ENCODE data around the gene TBPL2.
"Not testable (repeated sequence)": the region's sequence is repeated elsewhere in the genome, so short reads cannot be mapped to it uniquely, and the experiment has no call there.

TBPL2 gene

GRCh38 chr14:55387121-55387520, 53.3 kb downstream of the TBPL2 start:
- no peak for TF ChIP-seq CTCF (IDR thresholded peaks at IDR 0.05)
- Histone ChIP-seq H3K4me1 (no peaks in the 10 kb centered on the region), H2AFZ (no peak overlapping the region), H3K4me3 (ENCODE audit: low read depth, low read length) (no peak overlapping the region), H3K9me3 (ENCODE audit: control insufficient read depth, low read length) (no peaks in the 10 kb centered on the region), H3K27ac (no peak overlapping the region), H3K27me3 (ENCODE audit: control insufficient read depth, insufficient read depth, low read length) (no peaks in the 10 kb centered on the region), H3K4me2 (ENCODE audit: low read length) (no peak overlapping the region), H3K36me3 (ENCODE audit: control insufficient read depth, insufficient read depth, low read length) (no peaks in the 10 kb centered on the region), H3K79me2 (peaks cover 2% of the 10 kb centered on the region), H3K9ac (no peak overlapping the region)

DNA sequence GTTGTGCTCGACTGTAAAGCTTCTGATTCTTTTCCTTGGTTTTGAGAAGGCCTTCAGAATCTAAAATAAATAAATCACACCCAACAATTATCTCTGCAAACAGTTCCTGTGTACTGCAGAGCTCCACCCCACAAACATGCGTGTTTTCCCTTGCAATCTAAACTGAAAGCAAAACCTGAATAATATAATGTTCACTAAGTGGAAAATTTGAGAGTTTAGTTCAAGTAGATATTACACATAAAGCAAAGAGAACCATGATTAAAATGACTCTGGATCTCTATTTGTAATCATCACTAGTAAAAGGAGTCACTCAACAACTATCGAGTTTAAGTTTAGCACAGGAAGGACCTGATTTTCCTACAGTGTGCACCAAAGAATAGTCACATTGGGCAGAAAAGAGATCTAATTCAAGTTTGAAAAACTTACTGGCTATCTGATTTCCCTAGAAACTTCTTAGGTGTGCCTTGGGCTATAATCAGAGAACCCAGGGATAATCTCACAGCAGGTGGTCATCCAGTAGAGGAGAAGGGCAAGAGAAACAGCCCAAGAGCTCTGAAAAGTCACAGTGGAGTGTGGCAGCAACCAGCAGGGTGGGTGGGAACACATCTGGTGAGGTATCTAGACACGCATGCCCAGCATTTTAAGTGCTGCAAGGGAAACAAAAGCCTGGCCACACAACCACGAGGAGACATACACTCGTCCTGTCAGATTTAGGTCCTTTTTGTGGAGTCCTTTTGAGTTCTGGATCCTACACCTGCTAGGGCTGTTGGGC, 54.2 kb downstream of the TBPL2 start:
- Histone ChIP-seq H3K9ac (no peak overlapping the region), H3K4me3 (ENCODE audit: low read depth, low read length) (no peak overlapping the region), H3K36me3 (ENCODE audit: control insufficient read depth, insufficient read depth, low read length) (no peaks in the 10 kb centered on the region), H3K9me3 (ENCODE audit: control insufficient read depth, low read length) (no peaks in the 10 kb centered on the region), H3K27me3 (ENCODE audit: control insufficient read depth, insufficient read depth, low read length) (no peaks in the 10 kb centered on the region), H3K79me2 (no peaks in the 10 kb centered on the region), H3K27ac (no peak overlapping the region), H3K4me2 (ENCODE audit: low read length) (no peak overlapping the region), H2AFZ (no peak overlapping the region), H3K4me1 (no peaks in the 10 kb centered on the region)
- no peak for TF ChIP-seq CTCF (IDR thresholded peaks at IDR 0.05)

- Histone ChIP-seq H3K27me3 (ENCODE audit: control insufficient read depth, insufficient read depth, low read length) (no peaks in the 10 kb centered on the region), H3K4me2 (ENCODE audit: low read length) (no peak overlapping the region), H3K27ac (no peak overlapping the region), H3K9ac (no peak overlapping the region), H3K4me3 (ENCODE audit: low read depth, low read length) (no peak overlapping the region), H3K9me3 (ENCODE audit: control insufficient read depth, low read length) (no peaks in the 10 kb centered on the region), H2AFZ (no peak overlapping the region), H3K4me1 (no peaks in the 10 kb centered on the region), H3K36me3 (ENCODE audit: control insufficient read depth, insufficient read depth, low read length) (no peaks in the 10 kb centered on the region), H3K79me2 (no peaks in the 10 kb centered on the region)
- TF ChIP-seq CTCF (IDR thresholded peaks at IDR 0.05), result no peak
Measured at GRCh38 chr14:55384536-55384935, 55.9 kb downstream of the TBPL2 start.

GRCh38 chr14:55383541-55384140, 56.8 kb downstream of the TBPL2 start:
- Histone ChIP-seq H3K9ac (no peak overlapping the region), H3K4me3 (ENCODE audit: low read depth, low read length) (no peak overlapping the region), H3K36me3 (ENCODE audit: control insufficient read depth, insufficient read depth, low read length) (no peaks in the 10 kb centered on the region), H3K4me1 (no peaks in the 10 kb centered on the region), H3K4me2 (ENCODE audit: low read length) (no peak overlapping the region), H3K27ac (no peak overlapping the region), H2AFZ (no peak overlapping the region), H3K27me3 (ENCODE audit: control insufficient read depth, insufficient read depth, low read length) (no peaks in the 10 kb centered on the region), H3K9me3 (ENCODE audit: control insufficient read depth, low read length) (no peaks in the 10 kb centered on the region), H3K79me2 (no peaks in the 10 kb centered on the region)
- no peak for TF ChIP-seq CTCF (IDR thresholded peaks at IDR 0.05)

DNA sequence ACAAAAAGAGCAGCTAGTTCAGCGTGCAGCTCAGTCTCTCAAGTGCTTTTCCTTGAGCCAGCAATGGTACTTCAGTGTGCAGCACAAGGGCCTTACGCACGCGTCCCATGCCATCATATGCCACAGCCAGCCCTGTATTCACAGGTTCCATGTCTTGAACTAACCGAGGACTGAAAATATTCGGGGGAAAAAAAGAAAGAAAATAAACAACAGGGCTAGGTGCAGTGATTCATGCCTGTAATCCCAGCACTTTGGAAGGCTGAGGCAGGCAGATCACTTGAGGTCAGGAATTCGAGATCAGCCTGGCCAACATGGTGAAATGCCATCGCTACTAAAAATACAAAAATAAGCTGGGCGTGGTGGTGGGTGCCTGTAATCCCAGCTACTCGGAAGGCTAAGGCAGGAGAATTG, 57.4 kb downstream of the TBPL2 start:
- not testable (repeated sequence) for H3K9me3 ChIP-seq (ENCODE audit: control insufficient read depth, low read length); H3K27me3 ChIP-seq (ENCODE audit: control insufficient read depth, insufficient read depth, low read length); H3K4me3 ChIP-seq (ENCODE audit: low read depth, low read length); H3K4me2 ChIP-seq (ENCODE audit: low read length); H3K36me3 ChIP-seq (ENCODE audit: control insufficient read depth, insufficient read depth, low read length); H3K4me1 ChIP-seq; H3K79me2 ChIP-seq; H3K27ac ChIP-seq; H2AFZ ChIP-seq; H3K9ac ChIP-seq
